Epithelial cell of proximal tubule (primary cell): ENCODE measurements around the gene CDC23. TPM values are rescaled to one million over a fixed set of nuclear protein-coding genes. Genes with fewer than 3 reads are reported as not detected.
"Not testable (repeated sequence)": the region's sequence is repeated elsewhere in the genome, so short reads cannot be mapped to it uniquely, and the experiment has no call there.

Experiments
- DNase-seq: peaks from one replicate; pipeline ENCODE4 v3.0.0-alpha.2; 2011; ENCODE audit warnings: low read depth
- H3K4me3 ChIP-seq: 2 replicates; pipeline ENCODE4 v1.5.1; 2011; ENCODE audit warnings: low read depth, mild to moderate bottlenecking, low read length
- CTCF ChIP-seq: conservative IDR thresholded peaks from 2 replicates; pipeline ENCODE4 v1.5.1; 2012; ENCODE audit warnings: low read depth, mild to moderate bottlenecking, low read length
- total RNA-seq: library from RNA; depleted of rRNA; stranded (reverse); fragments of >200 nt; gene quantifications from 2 replicates; pipeline ENCODE4 v1.2.3, GENCODE V29; 2015

CDC23 gene
- total RNA-seq, 1 donor from 2014 or later, result 29.3 TPM

GRCh38 chr5:138216799-138217198, 3.7 kb upstream of the CDC23 start:
- no peak for TF ChIP-seq CTCF
- no peak for DNase-seq
- H3K4me3 ChIP-seq, result no peak overlapping the region

- peak overlapping the region; percentile 95 for H3K4me3 ChIP-seq
- no peak for DNase-seq
- no peak for TF ChIP-seq CTCF
Observed at GRCh38 chr5:138212828-138213160, 329 bp downstream of the CDC23 start.

GRCh38 chr5:138210985-138211384, 2.1 kb downstream of the CDC23 start:
- DNase-seq, result no peak
- TF ChIP-seq CTCF, result no peak
- H3K4me3 ChIP-seq, result no peak overlapping the region

GRCh38 chr5:138193859-138194258, 19.3 kb downstream of the CDC23 start:
- DNase-seq, H3K4me3 ChIP-seq: not testable (repeated sequence)

GRCh38 chr5:138192826-138193225, 20.3 kb downstream of the CDC23 start:
- DNase-seq, result no peak
- no peak overlapping the region for H3K4me3 ChIP-seq
- no peak for TF ChIP-seq CTCF

GRCh38 chr5:138188626-138189025, 24.5 kb downstream of the CDC23 start:
- TF ChIP-seq CTCF, result no peak
- no peak for DNase-seq

GRCh38 chr5:138186002-138186447, 27.1 kb downstream of the CDC23 start:
- TF ChIP-seq CTCF, result no peak
- DNase-seq, result no peak
- H3K4me3 ChIP-seq, result no peak overlapping the region

More at GRCh38 chr5:138188626-138189025, 24.5 kb downstream of the CDC23 start:
- H3K4me3 ChIP-seq, result no peak overlapping the region

- no peak for DNase-seq
- TF ChIP-seq CTCF, result no peak
- H3K4me3 ChIP-seq, result no peak overlapping the region
Observed at GRCh38 chr5:138182808-138183207, 30.3 kb downstream of the CDC23 start.
